Suprapubic skin (tissue), 3 donors: Measurements from ENCODE around the gene WNT5B.

Source experiments
- POLR2A ChIP-seq, 2 donors: fragments of 450-650 bp; IDR thresholded peaks; one replicate each; pipeline ENCODE4 v1.6.1; 2017; ENCODE audit warnings: antibody characterized with exemption in 2 of 2, mild to moderate bottlenecking in 2 of 2, moderate library complexity in 2 of 2
- TF ChIP-seq, protein P1 (sequence below), 2 donors: fragments of 200-600 bp in 1 of 2; fragments of 450-650 bp in 1 of 2; sonication (generic) in 1 of 2; IDR thresholded peaks; one replicate each; pipeline ENCODE4 v1.5.1; 2016 to 2019; ENCODE audit warnings: antibody characterized with exemption in 2 of 2, mild to moderate bottlenecking in 1 of 2, moderate library complexity in 1 of 2

- TF ChIP-seq, protein P1, sequence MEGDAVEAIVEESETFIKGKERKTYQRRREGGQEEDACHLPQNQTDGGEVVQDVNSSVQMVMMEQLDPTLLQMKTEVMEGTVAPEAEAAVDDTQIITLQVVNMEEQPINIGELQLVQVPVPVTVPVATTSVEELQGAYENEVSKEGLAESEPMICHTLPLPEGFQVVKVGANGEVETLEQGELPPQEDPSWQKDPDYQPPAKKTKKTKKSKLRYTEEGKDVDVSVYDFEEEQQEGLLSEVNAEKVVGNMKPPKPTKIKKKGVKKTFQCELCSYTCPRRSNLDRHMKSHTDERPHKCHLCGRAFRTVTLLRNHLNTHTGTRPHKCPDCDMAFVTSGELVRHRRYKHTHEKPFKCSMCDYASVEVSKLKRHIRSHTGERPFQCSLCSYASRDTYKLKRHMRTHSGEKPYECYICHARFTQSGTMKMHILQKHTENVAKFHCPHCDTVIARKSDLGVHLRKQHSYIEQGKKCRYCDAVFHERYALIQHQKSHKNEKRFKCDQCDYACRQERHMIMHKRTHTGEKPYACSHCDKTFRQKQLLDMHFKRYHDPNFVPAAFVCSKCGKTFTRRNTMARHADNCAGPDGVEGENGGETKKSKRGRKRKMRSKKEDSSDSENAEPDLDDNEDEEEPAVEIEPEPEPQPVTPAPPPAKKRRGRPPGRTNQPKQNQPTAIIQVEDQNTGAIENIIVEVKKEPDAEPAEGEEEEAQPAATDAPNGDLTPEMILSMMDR (IDR thresholded peaks at IDR 0.05): no peak
- no peak for TF ChIP-seq POLR2A (IDR thresholded peaks at IDR 0.05)
These were observed 17.0 kb upstream of the WNT5B start for GRCh38 chr12:1611803-1612572.
